GM20431 (cell line): ENCODE data around the gene PON3.

Experiments used
- in situ Hi-C: fragments of 300-500 bp; cut with MseI, MboI; formaldehyde crosslinking; loops from one replicate; pipeline ENCODE4 v1.15.0; 2020; ENCODE audit warnings: low sequenced_read_pairs; ENCODE audit not compliant: unreplicated experiment

PON3 gene

GRCh38 chr7:95396136-95397032, at the start of gene PON3:
Gene PON3 (minus strand): TSS chr7:95396375. CDS start chr7:95396350, 25 bp downstream.
- in situ Hi-C loops, result no loop called here

GRCh38 chr7:95444796-95445195, 48.6 kb upstream of the PON3 start:
- in situ Hi-C loops, result no loop called here

DNA sequence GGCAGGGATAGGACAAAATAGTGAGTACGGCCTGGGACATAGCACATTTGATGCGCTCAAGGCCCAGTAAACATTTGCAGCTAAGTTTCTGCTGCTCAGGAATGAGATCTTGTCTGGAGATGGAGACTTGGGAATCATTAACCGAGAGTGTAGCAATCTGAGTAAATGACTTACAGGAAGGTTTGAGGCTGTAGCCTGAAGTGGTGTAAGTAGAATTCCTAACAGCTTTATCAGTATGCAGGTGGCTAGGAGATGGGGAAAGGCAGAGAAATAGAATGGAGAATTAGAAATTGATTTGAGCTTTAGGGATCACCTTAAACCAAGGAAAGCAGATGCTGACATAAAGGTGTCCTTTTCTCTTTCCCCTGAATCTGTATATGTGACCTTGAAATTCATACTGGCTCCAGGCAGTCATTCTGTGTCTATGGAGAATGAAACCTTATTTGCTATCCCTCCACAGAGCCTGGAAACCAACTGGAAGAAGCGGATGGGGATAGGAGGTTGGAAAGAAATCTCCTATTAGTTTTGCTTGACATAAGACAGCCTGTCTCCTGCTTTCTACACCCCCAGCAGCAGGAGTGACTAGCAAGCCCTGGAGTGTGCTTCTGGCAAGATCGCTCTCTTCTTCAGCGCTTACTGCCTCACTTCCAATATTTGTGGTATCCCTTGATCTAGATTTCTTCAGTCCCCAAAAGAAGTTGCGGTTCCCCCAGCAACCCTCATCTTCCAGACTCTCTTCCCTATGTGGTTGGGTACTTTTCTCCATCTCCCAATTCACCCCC, 45.1 kb upstream of the PON3 start:
- in situ Hi-C loops, result no loop called here

- in situ Hi-C loops, result no loop called here
These were observed 44.3 kb upstream of the PON3 start for GRCh38 chr7:95440394-95441038.

DNA sequence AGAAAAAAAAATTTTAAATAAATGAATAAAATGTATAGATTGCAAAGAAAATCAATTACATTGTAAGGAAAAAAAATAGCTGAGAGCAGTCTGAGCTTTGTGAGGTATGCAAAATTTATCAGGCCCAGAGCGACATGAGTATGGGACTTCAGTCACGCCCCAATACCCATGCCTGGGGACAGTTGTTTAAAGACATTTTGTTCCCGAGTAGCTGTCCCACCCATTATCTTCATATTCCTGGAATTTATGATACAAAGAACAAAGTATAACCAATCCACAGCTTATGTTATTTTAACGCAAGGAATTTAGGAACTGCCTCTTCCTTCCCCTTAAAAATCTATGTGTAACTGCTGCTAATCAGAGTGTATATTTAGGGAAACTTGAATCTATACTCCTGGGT, 40.2 kb upstream of the PON3 start:
- in situ Hi-C loops, result no loop called here

DNA sequence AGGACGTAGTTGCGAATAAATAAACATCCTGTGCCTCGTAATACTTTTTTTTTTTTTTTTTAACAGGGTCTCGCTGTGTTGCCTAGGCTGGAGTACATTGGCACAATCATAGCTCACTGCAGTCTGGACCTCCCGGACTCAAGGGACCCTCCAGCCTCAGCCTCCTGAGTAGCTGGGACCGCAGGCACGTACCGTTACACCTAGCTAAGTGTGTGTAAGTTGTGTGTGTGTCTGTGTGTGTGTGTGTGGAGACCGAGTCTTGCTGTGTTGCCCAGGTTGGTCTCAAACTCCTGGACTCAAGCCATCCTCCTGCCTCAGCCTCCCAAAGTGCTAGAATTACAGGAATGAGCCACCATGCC, 39.2 kb upstream of the PON3 start:
- in situ Hi-C loops, result no loop called here

- in situ Hi-C loops, result no loop called here
These were observed 38.6 kb upstream of the PON3 start, which contains the start of gene PON2 for GRCh38 chr7:95434557-95435421. Gene PON2 (minus strand): TSS chr7:95435028. CDS start chr7:95434951, 77 bp downstream.

DNA sequence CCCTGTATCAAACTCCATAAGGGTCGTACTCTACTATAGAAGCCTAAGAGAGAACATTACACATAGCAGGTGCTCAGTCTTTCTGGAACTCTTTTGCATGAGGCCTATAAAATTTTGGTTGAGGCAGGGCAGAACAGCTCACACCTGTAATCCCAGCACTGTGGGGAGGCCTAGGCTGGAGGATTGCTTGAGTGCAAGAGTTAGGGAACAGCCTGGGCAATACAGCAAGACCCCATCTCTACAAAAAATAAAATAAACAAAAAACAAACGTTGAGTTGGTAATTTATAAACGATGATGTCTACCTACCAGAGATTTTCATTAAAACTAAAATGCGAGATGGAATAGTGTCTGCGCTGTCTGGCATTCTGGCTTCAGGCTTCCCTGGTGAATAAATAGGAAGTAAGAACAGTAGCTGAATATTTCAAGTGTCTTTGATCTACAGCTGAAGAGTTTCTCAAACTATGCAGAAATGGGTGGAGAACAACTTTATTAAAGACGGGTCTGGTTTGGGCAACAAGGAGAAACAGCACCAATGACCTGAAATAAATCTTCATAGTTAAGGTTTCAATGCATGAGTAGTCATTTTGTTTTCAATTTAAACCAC, 37.9 kb upstream of the PON3 start:
- in situ Hi-C loops, result no loop called here

DNA sequence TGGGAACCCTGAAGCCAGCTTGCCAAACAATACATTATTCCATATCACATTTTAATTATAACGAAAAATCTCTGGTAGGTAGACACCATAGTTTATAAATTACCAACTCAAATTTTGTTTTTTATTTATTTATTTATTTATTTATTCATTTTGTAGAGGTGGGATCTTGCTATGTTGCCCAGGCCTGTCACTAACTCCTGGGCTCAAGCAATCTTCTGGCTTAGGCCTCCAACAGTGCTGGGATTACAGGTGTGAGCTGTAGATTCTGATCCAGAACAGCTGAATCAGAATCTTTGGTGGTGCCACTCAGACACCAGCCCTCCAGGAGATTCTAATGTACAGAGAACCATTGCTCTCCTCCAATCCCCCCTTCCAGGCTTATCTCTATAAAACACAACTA, 37.0 kb upstream of the PON3 start:
- in situ Hi-C loops, result no loop called here

GRCh38 chr7:95432606-95433005, 36.4 kb upstream of the PON3 start:
- in situ Hi-C loops, result no loop called here

DNA sequence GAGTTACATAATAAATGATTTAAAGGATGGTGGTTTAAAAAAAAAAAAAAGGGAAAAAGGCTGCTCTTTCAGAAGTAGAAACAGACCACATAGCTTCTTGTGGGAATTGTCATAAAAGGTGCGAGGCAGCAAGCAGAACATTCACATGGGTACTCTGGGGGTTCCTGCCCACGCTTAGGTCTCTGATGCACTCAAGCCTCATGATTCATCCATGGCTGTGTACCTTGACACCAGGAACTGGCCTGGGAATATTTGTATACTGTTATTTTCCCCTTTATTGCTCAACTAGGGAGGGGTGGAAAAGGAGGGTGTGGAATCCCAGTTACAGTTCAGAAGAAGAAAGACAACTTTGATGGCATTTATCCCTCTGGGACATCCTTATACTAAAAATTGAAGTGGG, 34.7 kb upstream of the PON3 start:
- in situ Hi-C loops, result no loop called here

DNA sequence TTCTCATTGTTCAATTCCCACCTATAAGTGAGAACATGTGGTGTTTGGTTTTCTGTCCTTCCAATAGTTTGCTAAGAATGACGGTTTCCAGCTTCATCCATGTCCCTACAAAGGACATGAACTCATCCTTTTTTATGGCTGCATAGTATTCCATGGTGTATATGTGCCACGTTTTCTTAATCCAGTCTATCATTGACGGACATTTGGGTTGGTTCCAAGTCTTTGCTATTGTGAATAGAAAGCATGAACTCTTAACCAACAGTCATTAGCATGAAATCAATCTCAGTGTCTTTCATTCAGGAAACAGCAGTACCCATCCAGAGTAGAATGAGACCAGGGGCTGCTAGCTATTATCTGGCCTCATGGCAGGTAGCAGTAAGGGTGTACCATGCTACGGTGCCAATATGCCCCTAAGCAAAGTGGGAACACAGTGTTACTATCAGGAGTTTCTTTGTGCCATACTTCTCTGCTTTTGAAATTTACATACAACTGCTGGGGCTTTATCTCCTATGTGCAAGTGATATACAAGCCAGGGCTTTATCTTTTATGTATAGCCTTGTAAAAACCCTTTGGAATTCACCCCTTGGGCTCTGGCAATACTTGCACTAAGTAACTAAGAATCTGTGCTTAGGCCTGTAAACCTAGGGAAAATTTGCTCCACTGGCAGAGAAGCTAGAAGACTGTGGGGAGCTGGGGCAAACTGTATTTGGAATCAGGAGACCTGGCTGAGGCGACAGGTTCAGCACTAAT, 33.2 kb upstream of the PON3 start:
- in situ Hi-C loops, result no loop called here

GRCh38 chr7:95427914-95428516, 31.8 kb upstream of the PON3 start:
- in situ Hi-C loops, result no loop called here

- in situ Hi-C loops, result no loop called here
These were observed 31.0 kb upstream of the PON3 start for GRCh38 chr7:95427166-95427565.

GRCh38 chr7:95425694-95426093, 29.5 kb upstream of the PON3 start:
- in situ Hi-C loops, result no loop called here

- in situ Hi-C loops, result no loop called here
These were observed 28.5 kb upstream of the PON3 start for GRCh38 chr7:95424716-95425115.

DNA sequence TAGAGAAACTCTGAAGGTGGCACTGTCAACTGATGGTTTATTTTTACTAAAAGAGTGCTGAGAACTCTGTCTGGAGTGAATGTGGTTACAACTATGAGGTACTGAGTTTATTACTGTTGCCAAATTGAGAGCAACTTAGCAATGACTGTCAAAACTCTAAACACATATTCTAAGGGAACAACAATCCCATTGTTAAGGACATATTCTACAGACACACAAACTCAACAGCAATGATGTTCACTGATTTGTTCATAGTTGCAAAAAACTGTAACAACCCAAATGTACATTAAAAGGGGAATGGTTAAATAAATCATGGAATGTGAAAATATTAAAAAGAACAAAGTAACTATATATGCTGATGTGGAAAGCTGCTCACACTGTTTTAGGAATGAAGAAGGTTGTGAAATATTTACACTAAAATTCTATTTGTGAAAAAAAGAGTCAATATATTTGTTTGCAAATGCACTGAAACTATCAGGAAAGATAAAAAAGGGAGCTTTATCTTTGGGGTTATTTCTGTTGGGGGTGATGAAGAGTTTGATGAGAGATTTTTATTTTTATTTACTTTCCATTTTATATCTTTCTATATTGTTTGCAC, 25.8 kb upstream of the PON3 start:
- in situ Hi-C loops, result no loop called here
